AG04450 (cell line): Measurements from ENCODE around the gene RNASEL. TPM values are rescaled to one million over a fixed set of nuclear protein-coding genes. Genes with fewer than 3 reads are reported as not detected.

Experiments used
- CTCF ChIA-PET: fragments of 300-600, 350-600 bp; formaldehyde crosslinking; extraction: SDS; loops from one replicate; lab custom pipeline; 2022; ENCODE audit warnings: antibody characterized with exemption, inconsistent platforms; lab: Charles Lee
- POLR2A ChIA-PET: fragments of 350-600 bp; formaldehyde crosslinking; extraction: SDS; loops from one replicate; lab custom pipeline; 2021; ENCODE audit warnings: antibody characterized with exemption, inconsistent platforms; lab: Yijun Ruan, JAX
- DNase-seq: peaks from one replicate; pipeline ENCODE4 v3.0.0-alpha.2; 2011; ENCODE audit warnings: low read depth, low spot score
- H3K27ac ChIP-seq: one replicate; pipeline ENCODE4 v1.5.1; 2012; ENCODE audit warnings: low read depth, low read length, control low read depth
- H3K27me3 ChIP-seq: one replicate; pipeline ENCODE4 v1.6.0; 2012; ENCODE audit warnings: low read length; ENCODE audit not compliant: control insufficient read depth, insufficient read depth
- H3K4me3 ChIP-seq: 2 replicates; pipeline ENCODE4 v1.5.1; 2011; ENCODE audit warnings: mild to moderate bottlenecking, low read depth, low read length, control low read depth
- H3K9me3 ChIP-seq: 2 replicates; pipeline ENCODE4 v1.5.1; 2012; ENCODE audit warnings: low read length; ENCODE audit not compliant: control insufficient read depth, insufficient read depth
- polyA plus RNA-seq: library from polyadenylated mRNA; depleted of rRNA; stranded (reverse); fragments of >200 nt; gene quantifications from 2 replicates; pipeline ENCODE4 v1.2.3, GENCODE V29; 2011
- TF ChIP-seq, protein P1 (sequence below): IDR thresholded peaks from 2 replicates; pipeline ENCODE4 v1.5.1; 2011; ENCODE audit warnings: low read depth, low read length, control low read depth, inconsistent platforms

The RNASEL gene
- polyA plus RNA-seq, 1 experiment = 6.2 TPM

DNA sequence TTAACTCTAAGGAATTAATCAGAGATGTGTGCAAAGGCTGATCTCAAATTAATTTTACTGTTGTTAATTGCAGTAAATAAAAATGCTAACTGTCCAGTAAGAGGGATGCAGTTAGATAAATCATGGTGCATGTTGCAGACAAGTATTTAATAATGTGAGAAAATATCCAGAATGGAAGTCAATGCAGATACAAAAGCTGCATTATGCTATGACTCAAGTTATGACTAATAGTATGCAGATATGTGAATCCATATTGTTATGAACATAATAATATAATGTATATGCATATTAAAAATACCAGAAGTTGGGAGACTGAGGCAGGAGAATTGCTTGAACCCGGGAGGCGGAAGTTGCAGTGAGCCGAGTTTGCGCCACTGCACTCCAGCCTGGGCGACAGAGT, 21.4 kb downstream of the RNASEL start:
- TF ChIP-seq, protein P1, sequence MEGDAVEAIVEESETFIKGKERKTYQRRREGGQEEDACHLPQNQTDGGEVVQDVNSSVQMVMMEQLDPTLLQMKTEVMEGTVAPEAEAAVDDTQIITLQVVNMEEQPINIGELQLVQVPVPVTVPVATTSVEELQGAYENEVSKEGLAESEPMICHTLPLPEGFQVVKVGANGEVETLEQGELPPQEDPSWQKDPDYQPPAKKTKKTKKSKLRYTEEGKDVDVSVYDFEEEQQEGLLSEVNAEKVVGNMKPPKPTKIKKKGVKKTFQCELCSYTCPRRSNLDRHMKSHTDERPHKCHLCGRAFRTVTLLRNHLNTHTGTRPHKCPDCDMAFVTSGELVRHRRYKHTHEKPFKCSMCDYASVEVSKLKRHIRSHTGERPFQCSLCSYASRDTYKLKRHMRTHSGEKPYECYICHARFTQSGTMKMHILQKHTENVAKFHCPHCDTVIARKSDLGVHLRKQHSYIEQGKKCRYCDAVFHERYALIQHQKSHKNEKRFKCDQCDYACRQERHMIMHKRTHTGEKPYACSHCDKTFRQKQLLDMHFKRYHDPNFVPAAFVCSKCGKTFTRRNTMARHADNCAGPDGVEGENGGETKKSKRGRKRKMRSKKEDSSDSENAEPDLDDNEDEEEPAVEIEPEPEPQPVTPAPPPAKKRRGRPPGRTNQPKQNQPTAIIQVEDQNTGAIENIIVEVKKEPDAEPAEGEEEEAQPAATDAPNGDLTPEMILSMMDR = no peak
- Histone ChIP-seq H3K4me3 (no peak overlapping the region), H3K27me3 (no peaks in the 10 kb centered on the region), H3K9me3 (no peaks in the 10 kb centered on the region), H3K27ac (no peak overlapping the region)
- DNase-seq = no peak
- ChIA-PET CTCF (interaction anchor here (1.3 kb wide), 1 partner anchor 425 kb away, joined by 4 read pairs; no protein-coding TSS in a partner anchor), POLR2A (no interaction called here)

DNA sequence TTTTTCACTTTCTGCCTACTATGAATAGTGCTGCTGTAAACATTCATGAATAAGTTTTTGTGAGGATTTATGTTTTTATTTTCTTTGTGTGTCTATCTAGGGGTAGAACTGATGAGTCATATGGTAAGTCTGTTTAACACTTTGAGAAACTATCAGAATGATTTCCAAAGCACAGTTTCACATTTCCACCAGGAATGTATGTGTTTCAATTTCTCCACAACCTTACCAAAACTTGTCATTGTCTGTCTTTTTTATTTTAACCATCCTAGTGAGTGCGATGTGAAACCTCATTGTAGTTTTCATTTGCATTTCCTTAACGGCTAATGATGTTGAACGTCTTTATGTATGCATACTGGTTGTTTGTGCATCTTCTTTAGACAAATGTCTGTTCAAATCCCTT, 23.5 kb downstream of the RNASEL start:
- ChIA-PET CTCF (no interaction called here), POLR2A (no interaction called here)
- Histone ChIP-seq H3K9me3 (no peaks in the 10 kb centered on the region), H3K4me3 (no peak overlapping the region), H3K27ac (no peak overlapping the region), H3K27me3 (no peaks in the 10 kb centered on the region)
- no peak for DNase-seq
- TF ChIP-seq, protein P1 = no peak

DNA sequence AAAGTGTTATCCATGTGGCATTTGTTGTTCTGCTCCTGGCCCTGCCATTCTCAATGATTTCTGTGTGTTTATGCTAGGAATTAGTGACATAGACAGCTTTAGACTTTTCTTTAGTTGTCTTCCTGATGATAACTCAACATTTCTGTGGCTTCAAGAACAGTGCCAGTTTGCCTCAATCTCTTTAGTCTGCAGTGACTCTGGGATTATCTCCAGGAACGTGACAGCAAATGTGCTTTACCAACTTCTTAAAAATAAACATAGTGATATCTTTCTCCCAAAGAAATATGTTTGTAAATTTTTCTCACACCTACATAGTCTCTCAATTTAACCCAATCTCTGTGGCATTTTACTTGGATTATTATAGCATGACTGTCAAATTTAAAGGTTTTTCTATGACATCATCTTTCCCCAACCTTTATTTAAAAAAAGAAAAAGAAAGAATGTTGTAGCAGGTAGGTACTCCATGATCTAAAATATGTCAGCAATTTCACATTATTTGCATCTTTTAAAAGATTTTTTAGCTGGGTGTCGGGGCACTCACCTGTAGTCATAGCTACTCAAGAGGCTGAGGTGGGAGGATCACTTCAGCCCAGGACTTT, 24.6 kb downstream of the RNASEL start:
- no peak for DNase-seq
- Histone ChIP-seq H3K27ac (no peak overlapping the region), H3K4me3 (no peak overlapping the region), H3K9me3 (no peaks in the 10 kb centered on the region), H3K27me3 (peaks cover 2% of the 10 kb centered on the region)
- ChIA-PET POLR2A (no interaction called here), CTCF (interaction anchor here (0.9 kb wide), 1 partner anchor 32 kb away, joined by 3 read pairs; no protein-coding TSS in a partner anchor)
- TF ChIP-seq, protein P1 = no peak

DNA sequence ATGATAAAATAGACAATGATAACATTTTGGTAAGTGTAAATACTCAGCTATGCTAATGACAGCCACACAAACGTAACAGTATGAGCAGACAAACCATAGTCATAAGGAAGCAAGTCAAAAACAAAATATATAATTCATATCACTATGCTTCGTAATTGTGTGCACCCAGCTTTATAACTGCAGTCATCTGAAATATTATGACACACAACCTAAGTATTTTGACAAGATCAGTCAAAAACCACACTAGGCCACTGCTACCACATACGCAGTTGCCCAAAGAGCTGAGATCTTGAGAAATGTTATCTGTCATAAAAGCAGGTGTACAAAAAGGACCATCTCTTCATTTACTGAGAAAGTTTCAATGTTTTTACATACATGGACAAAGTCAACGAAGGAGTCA, 26.0 kb downstream of the RNASEL start:
- TF ChIP-seq, protein P1 = no peak
- H3K4me3 ChIP-seq = no peak overlapping the region
- H3K27me3 ChIP-seq = peaks cover 5% of the 10 kb centered on the region
- ChIA-PET CTCF (no interaction called here), POLR2A (no interaction called here)
- no peaks in the 10 kb centered on the region for H3K9me3 ChIP-seq
- DNase-seq = no peak
- H3K27ac ChIP-seq = no peak overlapping the region

DNA sequence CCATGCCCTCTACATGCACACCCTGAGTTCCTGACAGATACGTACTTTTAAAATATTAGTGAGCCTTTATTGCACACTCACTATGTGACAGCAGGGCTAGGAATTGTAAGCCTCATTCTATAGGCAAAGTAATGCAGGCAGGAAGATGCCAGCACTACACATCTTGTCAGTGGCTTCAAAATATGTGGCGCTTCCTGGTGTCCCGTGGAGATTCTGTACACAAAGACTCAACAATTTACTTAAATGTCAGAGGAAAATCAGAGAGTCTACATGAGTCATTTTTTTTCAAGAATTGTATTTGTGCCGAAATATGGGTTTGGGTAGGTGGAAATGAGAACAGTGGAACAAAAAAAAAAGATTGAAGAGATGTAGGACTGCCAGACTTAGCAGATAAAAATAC, 27.6 kb downstream of the RNASEL start:
- CTCF ChIA-PET = interaction anchor here (1.1 kb wide), 1 partner anchor 34 kb away, joined by 3 read pairs; no protein-coding TSS in a partner anchor
- DNase-seq = no peak
- Histone ChIP-seq H3K9me3 (no peaks in the 10 kb centered on the region), H3K27me3 (peaks cover 10% of the 10 kb centered on the region), H3K27ac (no peak overlapping the region), H3K4me3 (no peak overlapping the region)
- POLR2A ChIA-PET = no interaction called here
- TF ChIP-seq, protein P1 = no peak
